NCI-H69 (cell line): ENCODE data around the gene ZNF362.

Experiments
- DNase-seq: peaks from one replicate; lab custom pipeline; 2025; lab: John Stamatoyannopoulos, UW

Gene ZNF362

DNA sequence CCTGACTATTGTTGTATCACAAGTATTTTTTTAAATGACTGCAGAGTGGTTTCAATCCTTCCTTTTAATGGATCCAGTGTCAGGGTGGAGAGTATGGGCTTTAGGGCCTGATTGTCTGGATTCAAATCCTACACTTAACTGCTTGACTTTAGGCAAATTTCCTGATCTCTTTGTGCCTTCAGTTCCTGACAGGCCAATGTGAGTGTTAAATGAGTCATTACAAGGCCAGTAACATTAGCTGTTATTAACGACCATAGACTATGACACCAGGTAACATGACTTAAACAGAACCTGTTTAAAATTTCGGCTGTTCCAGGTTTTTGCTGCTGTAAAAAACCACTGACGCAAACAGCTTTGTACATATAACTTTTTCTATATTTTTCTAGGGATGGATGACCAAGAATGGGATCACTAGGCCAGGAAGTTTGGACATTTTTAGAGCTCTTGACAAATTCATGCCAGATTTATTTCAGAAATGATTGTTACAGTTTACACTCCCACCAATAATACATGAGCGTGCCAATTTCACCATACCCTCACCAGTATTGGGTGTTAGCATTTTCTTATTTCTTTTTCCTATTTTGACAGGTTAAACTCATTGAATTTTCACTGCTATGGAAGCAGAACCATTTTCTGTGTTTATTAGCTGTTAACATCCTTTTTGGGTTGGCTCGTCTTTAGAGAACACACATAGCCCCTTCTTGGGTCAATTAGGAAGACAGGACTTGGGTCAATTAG lies 11.3 kb downstream of the ZNF362 start:
- no peak for DNase-seq

DNA sequence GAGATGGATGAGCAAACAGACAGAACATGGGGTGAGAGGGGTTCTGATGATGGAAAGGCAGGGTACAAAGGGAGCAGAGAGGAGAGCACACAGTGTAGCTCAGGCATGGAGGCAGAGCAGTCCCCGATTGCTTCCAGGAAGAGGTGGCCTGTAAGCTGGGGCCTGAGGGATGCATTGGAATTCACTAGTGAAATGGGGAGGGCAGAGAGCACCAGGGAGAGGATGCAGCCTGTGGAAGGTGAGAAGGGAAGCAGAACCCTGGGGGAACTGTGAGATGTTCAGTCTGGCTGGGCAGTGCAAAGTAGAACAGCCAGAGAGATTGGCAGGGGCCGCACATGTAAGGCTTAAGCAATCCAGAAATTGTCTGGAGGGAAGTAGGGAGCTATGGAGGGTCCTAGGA lies 12.2 kb downstream of the ZNF362 start:
- no peak for DNase-seq

DNA sequence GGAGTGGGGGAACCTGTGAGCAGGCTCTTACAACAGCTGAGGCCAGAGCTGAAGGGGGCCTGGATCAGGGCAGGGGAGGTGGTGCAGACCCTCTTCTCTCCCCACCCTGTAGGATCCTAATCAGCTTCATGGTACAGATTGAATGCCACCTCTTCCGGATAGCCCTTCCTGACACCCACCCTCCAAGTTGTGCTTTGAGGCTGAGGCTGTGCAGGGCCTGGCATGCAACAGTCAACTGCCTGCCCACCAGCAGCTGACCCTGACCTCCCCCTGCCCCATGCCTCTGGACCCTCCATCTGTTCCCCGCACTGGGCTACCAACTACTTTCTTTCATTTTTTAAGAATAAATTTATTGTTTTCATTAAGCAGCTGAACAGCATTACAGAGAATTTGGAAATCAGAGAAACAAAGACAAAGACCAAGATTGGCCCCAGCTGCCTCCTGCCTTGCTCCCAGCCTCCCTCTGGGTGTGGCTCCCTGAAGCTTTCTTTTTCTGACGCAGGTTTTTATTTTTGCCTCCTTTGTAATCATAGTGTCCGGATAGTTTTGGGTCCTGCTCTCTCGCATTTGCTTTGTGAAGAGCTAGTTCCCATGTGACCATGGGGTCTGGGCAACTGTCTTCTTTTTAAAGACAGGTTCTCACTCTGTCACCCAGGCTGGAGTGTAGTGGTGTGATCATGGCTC lies 12.8 kb downstream of the ZNF362 start:
- DNase-seq = no peak

DNA sequence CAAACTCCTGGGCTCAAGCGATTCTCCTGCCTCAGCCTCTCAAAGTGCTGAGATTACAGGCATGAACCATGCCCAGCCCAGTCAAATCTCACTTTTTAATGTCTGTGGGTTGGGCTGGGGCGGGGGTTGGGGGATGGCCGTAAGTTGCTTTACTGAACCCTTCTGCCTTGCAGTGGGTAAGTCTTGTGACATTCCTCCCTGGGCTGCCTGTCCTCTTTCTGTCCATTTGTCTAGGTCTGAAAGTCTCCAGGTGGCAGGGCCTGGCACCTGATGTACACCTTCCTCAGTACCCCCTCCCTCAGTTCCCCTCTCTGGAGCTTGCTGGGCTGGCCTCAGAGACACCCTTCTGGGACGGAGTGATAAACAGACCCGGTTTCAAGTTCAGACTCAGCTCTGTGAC lies 13.3 kb downstream of the ZNF362 start:
- DNase-seq = no peak

DNA sequence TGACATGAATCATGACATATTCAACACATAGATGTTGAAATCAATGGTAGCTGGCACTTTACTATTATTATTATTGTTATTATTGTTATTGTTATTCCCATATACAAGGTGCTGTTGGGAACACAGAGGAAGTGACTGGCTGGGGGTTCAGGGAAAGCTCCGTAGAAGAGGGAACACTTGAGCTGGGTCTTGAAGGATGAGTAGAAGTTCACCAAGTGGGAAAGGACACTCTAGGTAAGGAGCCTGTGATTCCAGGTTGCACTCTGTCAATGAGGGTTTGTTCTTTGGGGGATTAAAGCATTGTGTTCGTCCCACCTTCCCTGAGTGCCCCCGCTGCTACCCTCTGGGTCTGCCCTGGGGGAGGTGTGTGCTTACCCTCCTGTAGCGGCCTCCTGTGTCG lies 14.1 kb downstream of the ZNF362 start:
- DNase-seq = no peak

DNA sequence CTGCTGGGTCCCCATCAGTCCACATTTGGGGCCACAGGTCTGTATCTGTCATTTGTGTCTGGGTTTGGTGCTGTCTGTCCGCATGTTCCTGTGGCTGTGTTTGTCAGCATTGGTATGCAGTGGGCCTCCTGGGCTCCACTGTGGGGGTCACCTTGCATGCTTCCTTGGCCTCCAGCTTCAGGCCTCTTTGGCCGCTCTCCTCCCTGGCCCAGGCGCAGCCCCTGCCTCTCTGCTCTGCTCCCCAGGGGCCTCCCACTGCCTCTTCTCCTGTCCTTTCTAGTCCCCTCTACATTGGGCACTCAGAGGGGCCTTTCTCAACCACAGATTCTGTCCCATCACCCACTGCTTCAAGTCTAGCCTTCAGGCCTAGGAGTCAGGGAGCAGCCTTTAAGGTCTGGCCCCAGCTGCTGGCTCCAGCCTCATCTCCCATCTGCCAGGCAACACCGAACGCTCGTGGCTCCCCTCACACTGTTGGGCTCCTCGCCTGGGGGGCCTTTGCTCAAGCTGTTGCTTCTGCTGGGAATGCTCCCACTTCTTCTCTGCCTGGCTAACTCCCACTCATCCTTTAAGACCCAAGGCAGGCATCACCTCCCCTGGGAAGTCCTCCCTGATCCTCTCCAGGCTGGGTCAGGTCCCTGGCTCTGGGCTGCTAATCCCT lies 14.6 kb downstream of the ZNF362 start:
- no peak for DNase-seq

DNA sequence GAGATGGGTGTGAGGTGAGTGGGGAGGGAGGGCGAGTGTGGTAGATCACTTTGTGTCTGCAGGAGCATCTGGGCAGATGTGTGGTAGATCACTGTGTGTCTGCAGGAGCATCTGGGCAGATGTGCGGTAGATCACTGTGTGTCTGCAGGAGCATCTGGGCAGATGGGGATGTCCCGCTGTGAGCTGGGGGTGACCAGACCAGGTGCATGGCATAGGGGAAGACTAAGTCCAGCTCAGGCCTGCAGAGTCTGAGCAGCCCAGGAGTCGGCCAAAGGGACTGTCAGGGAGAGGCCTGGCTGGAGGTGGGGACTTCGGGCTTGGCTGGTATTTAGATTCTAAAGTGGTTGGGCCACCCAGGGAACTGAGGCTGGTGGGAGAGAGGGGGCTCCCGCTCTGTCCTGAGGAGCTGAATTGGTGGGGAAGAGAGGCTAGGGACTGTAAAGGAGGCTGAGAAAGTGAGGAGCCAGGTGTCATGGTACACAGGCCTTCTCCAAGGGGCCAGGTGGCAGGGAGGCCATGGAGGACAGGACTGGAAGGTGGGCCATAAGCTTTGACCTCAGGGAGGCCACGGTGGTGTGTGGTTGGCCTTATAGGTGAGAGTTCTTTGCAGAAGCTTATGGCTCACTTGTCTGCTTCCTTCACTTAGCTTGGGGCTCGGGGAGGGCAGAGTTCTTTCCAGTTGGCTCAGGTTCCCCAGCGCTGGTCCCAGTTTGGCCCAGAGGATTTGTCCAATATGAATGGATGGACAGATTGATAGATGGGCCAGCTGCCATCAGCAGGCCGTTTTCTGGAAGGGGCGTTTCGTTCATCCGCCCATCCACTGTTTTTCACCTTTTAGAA lies 15.6 kb downstream of the ZNF362 start:
- DNase-seq = no peak

DNA sequence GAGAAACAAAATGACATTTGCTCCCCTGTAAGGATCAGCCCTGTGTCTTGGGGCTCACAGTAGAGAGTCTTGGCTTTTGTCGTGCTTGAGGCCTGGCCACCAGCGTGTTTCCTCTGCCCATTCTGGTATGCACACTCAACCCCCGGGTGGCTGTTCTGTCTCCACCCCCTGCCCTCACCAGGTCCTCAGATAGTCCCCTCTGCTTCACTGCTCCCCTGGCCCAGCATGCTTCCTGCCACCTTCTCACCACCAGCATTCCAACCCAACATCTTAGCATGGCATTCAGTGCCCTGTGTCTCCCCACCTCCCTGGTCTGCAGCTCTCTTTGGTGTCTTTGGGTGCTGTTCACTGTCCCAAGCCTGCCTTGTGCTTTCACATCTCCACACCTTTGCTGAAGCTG lies 16.2 kb downstream of the ZNF362 start:
- no peak for DNase-seq

DNA sequence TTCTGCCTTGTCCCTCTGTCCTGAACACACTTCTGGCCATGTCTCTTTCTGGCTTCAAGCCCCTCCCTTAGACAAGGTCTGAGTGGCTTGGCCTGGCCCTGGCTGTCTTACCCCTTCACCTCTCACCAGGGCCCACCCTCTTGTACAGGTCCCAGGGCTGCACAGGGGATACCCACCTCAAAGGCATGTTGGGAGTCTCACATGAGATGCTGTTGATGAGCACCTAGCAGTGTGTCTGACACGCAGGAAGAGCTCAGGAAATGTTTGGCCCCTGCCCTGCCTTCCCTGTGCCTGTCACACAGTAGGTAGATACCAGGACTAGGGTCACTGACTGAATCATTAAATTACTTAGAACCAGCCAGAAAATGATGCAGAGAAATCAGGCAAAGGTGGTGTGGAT lies 16.6 kb downstream of the ZNF362 start:
- DNase-seq = no peak

DNA sequence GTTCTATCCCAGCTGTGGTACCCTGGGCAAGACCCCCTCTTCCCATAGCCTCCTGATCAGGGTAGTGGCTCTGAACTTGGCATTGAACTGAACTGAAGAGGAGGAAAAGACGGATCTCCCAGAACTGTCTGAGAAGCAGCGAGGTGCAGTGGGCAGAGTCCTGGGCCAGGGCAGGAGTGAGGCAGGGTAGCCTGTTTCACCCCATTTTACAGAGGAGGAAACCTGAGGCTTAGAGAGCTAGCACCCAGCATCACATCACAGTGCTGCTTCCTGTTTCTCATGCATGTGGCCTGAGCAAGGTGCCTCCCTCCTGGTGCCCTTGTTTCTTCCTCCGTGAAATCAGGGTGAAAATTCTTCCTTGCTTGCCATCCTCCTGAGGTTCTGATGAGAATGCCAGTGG lies 17.1 kb downstream of the ZNF362 start:
- DNase-seq = no peak

DNA sequence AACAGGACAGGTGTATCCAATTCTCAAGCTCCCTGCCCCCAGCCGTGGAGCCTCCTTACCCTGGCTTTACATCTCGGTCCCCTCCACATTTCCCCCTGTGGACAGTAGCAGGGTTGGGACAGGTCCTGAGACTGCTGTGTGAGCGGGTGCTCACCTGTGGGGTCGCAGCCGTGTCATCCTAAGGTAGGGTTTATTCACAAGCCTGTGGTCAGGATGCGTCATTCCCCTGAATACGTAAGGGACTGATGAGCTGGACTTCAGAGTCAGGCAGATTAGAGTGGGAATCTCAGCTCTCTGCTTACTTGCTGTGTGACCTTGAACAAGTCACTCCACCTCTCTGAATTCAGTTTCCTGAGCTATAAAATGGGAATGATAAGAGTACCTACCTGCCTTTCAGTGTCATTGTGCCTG lies 17.7 kb downstream of the ZNF362 start:
- DNase-seq = no peak

DNA sequence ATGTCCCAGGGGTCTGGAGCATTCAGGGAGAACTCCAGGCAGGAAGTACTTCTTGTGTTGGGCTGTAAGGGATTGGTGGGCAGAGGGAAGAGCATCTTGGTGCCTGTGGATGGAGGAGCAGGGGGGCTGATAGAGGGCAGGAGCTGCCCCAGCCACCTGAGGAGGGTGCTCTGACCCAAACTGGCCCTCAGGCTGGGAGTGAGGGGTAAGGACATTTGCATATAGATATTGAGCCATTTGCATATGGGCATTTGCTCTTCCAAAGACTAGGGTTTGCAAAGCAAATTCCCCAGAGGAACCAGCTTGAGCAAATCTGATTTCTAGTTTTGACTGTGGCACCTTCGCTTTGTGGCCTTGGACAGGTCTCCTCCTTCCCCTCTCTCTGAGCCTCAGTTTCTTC lies 18.2 kb downstream of the ZNF362 start:
- no peak for DNase-seq

DNA sequence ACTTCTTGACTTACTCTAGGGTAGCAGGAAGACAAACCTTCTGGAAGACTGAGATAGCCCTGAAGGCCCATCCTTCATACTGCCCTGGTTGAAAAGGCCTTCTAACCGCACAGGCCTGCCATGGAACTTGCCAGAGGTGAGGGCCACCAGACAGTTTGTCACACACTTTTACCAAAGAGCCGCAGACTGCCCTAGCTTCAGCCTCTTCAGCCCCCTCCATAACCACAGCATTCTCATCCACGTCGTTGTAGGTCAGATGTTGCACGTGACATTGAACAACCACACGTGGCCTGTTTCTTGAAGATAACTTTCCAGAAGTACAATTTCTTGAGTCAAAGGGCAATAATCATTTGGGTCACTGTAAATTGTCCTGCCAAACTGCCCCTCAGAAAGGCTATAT lies 18.9 kb downstream of the ZNF362 start:
- no peak for DNase-seq

DNA sequence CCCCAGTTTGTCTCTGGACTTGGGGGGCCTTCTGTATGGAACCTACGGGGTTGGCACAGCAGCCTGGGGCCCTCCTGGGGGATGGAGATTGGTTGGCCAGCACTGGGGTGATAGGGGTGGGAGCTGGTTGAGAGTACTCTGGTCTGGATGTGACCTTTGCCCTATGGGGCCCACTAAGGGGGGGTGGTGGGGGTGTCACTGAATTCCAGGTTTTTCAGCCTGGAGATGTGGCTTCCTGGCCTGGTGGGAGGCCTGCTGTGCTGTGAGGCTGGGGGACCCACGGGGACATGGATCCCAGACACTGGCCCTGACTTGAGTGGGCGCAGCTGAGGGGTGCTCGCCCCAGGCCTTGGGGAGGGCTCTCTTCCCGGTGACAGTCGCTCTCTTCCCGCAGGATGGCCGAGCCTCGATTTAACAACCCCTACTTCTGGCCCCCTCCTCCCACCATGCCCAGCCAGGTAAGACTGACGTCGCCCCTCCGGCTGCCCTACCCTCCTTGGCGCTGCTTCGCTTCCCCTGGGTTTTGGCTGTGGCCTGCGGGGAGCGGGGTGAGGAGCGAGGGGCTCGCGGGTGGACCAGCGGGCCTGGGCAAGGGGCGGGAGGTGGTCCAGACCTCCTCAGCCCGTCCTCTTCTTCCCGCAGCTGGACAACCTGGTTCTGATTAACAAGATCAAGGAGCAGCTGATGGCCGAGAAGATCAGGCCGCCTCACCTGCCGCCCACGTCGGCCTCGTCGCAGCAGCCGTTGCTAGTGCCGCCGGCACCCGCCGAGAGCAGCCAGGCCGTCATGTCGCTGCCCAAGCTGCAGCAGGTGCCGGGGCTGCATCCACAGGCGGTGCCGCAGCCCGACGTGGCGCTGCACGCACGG lies 19.6 kb downstream of the ZNF362 start:
- no peak for DNase-seq

DNA sequence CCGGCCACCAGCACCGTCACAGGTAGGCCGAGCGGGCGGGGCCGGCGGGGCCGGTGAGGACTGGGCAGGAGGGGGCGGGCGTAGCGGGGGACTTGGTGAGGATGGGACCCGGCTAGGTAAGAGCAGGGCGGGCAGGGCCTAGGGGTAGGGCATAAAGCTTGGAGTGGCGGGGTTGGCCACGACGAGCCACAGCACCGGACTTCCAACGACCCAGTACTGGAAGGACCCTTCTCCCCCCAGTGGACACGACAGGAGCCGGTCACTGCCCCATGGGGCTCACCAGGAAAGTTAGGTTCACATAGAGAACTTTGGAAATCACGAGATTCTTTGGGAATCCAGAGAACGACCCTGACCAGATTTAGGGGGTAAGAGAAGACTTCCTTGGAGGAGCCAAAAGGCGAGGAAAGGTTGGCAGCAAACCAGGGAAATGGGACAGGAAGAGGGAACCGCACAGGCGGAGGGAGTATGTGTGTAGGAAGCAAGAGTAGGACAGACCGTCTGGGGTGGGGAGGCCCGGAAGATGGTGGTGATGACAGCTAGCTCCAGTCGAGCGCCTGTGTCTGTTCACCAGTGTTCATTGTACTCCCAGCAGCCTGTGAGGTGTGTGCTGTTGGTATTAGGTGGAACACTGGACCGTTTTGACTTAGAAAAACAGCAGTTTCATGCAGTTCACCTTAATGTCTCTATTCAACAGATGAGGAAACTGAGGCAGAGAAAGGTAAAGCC lies 20.4 kb downstream of the ZNF362 start:
- DNase-seq = no peak

DNA sequence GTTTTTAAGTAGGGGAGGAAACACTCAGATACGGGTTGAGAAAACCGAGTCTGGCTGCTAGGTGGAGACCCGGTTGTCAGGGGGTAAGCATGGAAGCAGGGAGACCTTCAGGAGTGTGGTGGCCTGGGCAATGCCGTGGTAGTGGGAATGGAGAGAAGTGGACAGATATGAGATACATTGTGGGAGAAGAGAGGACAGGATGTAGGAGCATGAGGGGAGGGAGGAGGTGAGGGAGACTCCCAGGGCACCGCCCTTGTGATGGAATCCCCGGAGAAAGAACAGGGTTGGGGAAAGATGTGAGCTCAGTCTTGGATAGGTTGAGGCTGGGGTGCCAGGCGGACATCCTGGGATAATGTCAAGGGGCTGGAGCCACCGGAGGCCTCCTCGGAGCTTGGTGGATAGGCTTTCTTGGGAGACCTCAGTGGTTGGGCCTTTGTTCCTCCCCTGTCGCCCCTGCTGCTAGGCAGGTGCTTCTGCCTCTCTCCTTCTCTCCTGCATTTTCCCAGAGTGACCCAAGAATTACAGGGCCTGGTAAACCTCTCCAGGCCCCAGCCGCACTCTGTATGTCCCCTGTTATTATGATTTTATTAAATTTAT lies 21.3 kb downstream of the ZNF362 start:
- no peak for DNase-seq

DNA sequence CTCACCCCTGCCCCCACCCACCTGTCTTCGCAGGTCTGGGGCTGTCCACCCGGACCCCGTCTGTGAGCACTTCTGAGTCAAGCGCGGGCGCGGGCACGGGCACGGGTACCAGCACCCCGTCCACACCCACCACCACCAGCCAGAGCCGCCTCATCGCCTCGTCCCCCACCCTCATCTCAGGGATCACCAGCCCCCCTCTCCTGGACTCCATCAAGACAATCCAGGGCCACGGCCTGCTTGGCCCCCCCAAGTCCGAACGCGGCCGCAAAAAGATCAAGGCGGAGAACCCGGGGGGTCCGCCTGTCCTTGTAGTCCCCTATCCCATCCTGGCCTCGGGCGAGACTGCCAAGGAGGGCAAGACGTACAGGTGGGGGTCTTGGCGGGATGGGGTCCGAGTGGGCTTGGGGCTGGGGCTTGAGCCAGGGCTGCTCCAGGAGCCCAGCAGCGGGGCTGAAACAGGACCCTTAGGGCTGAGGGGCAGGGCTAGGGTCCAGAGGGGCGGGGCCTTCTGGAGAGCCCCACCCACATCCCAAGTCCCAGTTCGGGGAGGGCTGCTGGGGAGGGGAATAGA lies 23.9 kb downstream of the ZNF362 start:
- no peak for DNase-seq

DNA sequence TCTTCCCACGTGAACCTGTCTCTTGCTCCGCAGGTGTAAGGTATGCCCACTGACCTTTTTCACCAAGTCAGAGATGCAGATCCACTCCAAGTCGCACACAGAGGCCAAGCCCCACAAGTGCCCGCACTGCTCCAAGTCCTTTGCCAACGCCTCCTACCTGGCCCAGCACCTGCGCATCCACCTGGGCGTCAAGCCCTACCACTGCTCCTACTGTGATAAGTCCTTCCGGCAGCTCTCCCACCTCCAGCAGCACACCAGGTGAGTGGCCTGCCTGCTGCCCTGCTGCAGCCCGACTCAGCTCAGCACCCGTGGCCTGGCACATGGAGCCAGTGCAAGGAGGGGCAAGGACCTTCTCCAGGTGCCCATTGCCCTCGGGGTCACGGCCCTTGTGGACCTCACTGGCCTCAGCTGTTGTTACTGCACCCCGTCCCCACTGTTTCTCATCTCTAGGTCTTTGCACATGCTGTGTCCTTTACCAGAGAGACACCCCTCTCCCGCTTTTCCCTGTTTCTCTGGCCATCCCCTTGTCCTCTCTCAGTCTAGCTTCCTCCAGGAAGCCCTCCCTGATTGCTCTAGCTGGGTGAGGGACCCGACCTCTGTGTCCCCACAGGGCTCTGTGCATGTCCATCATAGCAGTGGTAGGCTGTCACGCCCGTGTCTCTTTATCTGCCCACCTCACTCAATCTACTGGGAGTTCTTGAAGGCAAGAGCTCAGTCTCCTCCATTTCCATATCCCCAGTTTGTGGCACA lies 25.4 kb downstream of the ZNF362 start:
- no peak for DNase-seq

DNA sequence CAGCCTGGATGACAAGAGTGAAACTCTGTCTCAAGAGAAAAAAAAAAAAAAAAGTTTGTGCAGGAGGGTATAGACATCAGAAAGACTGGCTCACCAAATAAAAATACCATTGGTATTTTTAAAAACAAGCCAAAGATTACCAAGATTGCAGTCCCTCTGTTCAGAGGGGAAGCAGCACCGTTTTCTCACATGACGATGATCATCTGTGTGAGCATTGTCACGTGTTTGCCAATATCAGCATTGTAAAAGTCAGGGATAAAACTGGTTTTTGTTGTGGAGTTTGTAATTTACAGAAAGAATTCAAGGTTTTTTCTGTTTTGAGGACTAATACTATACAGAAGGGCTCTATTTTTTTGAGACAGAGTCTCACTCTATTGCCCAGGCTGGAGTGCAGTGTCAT lies 26.5 kb downstream of the ZNF362 start:
- DNase-seq = no peak
